ENCODE results near the gene ZNF598. TPM values are rescaled to one million over a fixed set of nuclear protein-coding genes. Genes with fewer than 3 reads are reported as not detected.

Gene ZNF598
- polyA plus RNA-seq, 3 donors: 24.1 to 45.6 (median 42.5) TPM

GRCh38 chr16:1999866-2000514, 9.6 kb downstream of the ZNF598 start:
- 78 to 85% (median 84%) methylated on average over 24 to 28 of the region's 28 CpGs for WGBS, 3 donors
- H3K27ac ChIP-seq (ENCODE audit: low read depth, low read length): no peak overlapping the region

GRCh38 chr16:1998852-1999801, 10.5 kb downstream of the ZNF598 start:
- H3K27ac ChIP-seq (ENCODE audit: low read depth, low read length): no peak overlapping the region
- WGBS, 3 donors: 91 to 95% (median 91%) methylated on average over 24 to 39 of the region's 39 CpGs

DNA sequence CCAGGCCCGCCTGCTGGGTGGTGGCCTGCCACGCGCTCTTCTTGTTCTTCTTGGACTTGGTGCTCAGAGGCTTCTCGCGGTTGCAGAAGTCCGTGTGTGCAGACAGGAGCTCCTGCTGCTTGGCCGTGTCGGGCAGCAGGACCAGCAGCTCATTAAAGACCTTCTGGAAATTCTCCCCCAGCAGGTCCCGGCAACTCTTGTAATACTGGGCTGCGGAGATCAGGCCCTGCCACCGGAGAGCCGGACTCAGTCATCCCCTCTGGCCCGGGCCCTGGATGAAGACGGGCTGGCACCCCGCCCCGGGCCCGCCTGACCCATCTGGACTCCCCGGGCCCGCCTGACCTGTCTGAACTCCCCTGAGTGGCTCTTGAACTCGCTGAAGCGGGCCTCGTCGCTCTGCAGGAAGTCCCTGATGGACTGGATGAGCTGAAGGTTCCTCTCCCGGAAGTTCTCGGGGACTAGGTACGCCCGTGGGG, 11.2 kb downstream of the ZNF598 start:
- no peak overlapping the region for H3K27ac ChIP-seq (ENCODE audit: low read depth, low read length)
- WGBS, 3 donors: 91 to 95% (median 93%) methylated on average over 26 to 27 of the region's 27 CpGs

DNA sequence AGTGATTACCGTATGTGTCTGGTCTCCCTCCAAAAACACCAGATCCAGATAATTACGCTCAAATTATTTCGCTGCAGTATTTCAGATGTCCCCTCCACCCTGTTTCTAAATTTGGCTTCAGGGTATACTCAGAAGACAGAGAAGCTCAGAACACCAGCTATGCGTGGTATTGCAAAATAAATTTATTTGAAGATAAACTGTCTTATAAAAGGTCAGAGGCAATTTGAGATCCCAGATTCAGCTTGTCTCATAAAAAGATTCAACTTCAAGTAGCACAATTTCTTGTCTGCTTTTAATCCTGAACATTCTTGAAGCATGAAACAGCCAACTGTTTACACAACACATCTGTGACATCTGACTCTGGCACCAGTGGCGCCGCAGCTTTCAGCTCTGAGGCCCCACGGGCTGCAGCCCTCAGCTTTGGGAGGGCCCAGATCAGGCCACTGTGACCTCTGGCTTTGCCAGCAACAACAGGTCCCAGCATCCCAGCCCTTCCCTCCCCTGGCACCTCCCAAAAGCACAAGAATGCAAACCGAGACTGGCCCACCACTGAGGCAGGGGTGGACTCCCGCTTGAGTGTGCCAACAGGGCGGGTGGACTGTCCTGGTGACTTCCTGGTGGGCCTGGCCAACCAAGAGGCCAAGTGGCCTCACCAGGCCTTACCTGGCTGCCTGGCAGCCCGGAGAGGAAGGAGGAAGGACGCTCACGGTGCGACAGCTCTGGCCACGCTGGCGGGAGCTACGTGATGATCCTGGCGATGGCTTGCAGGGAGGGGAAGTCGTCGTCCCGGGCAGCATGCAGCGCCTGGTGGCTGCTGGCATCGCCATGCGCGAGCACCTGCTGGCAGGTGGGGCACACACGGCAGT, 11.9 kb downstream of the ZNF598 start:
- no peak overlapping the region for H3K27ac ChIP-seq (ENCODE audit: low read depth, low read length)
- 77 to 88% (median 84%) methylated on average over 26 of the region's 26 CpGs for WGBS, 3 donors

- H3K27ac ChIP-seq (ENCODE audit: low read depth, low read length): no peak overlapping the region
- 47 to 60% (median 53%) methylated on average over 2 of the region's 2 CpGs for WGBS, 3 donors
Measured at GRCh38 chr16:1993731-1994131, 15.9 kb downstream of the ZNF598 start.

DNA sequence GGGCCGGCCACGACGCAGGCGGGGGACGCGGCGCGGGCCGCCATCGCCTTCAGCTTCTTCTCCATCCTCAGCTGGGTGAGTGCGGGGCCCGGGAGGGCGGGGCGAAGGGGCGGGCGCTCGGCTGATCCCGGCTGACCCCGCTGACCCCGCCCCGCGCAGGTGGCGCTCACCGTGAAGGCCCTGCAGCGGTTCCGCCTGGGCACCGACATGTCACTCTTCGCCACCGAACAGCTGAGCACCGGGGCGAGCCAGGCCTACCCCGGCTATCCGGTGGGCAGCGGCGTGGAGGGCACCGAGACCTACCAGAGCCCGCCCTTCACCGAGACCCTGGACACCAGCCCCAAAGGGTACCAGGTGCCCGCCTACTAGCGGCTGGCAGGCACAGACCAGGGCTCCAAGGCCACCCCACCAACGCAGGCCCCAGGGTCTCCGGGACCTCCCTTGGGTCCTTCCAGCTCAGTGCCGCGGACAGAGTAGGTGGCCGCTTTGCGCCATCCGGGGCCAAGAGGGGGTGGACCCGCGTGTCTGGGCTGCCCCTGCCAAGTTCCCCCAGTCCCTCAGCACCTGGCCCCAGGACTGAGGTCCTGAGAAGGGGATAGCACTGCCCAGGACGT, 16.8 kb downstream of the ZNF598 start:
- 46 to 51% (median 48%) methylated on average over 40 to 50 of the region's 50 CpGs for WGBS, 3 donors
- no peak overlapping the region for H3K27ac ChIP-seq (ENCODE audit: low read depth, low read length)

- H3K27ac ChIP-seq (ENCODE audit: low read depth, low read length): no peak overlapping the region
- WGBS, 3 donors: 3 to 6% (median 4%) methylated on average over 69 to 96 of the region's 96 CpGs
Measured at GRCh38 chr16:1991948-1992703, 17.5 kb downstream of the ZNF598 start.

GRCh38 chr16:1991588-1991947, 18.1 kb downstream of the ZNF598 start:
- no peak overlapping the region for H3K27ac ChIP-seq (ENCODE audit: low read depth, low read length)
- WGBS, 3 donors: 10 to 15% (median 12%) methylated on average over 22 of the region's 22 CpGs

DNA sequence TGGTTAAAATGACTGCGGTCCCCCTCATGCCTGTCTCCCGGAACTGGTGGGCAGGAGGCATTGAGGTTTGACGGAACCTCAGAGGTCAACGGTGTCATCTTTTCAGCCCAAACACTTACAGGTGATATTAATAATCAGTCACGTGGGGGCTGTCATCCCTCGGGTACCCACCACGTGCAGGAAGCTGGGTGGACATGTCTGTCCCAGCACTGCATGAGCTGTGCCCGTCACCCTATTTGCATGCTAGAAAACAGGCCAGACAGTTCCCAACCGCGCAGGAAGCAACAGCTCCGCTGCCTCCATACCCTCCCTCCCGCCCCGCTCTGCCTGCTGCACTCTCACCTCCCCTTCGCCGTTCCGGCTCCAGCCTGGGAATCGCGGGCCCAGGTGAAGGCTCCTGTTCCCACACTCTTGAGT, 18.5 kb downstream of the ZNF598 start:
- no peak overlapping the region for H3K27ac ChIP-seq (ENCODE audit: low read depth, low read length)
- 4 to 16% (median 5%) methylated on average over 15 to 18 of the region's 18 CpGs for WGBS, 3 donors

DNA sequence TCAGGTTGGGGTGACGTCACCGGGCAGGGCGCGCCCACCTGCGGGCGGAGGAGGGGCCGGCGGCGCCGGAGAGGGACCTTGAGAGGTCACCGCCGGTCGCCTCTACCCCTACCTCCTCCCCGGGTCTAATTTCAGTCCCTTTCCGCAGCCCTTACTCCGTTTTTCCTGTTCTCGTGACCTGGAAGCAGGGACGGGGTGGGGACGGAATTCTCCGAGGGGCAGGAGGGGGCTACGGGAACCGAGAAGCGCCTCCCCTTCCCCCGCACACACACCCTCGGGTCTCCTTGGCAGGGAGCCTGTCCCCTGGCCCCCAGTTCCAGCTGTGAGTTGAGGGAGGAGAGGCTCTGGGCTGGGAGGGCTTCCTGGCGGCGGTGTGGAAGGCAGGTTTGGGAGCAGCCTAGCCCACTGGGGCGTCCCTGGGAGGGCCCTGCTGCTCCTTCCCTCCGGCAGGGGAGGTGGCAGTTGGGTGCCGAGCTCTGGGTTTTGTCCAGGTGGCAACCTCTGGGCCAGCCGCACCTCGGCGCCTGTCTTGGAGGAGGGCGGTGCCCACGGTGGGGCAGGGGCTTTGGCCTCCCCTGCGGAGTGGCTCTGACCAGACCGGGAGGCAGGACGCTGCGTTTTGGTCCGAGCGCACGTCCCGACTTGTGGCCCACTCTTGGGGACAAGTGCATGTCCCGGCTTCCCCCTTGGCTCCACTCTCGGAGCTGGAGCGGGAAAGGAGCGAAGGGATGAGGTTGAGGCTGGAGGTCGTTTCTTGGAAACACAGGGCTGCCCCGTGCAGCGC, 19.1 kb downstream of the ZNF598 start:
- WGBS, 3 donors: 1 to 7% (median 2%) methylated on average over 44 to 50 of the region's 50 CpGs
- no peak overlapping the region for H3K27ac ChIP-seq (ENCODE audit: low read depth, low read length)

GRCh38 chr16:1990101-1990350, 19.6 kb downstream of the ZNF598 start:
- 2 to 3% methylated on average over 17 to 23 of the region's 25 CpGs; no CpG with 5 or more reads in 1 of the 3 donors for WGBS, 3 donors
- no peak overlapping the region for H3K27ac ChIP-seq (ENCODE audit: low read depth, low read length)

GRCh38 chr16:1989209-1990100, 20.2 kb downstream of the ZNF598 start, which contains the start of gene SYNGR3:
Gene SYNGR3, plus strand, starts transcription at chr16:1989970. Its CDS starts 133 bp downstream, at chr16:1990103.
- 7 to 13% (median 8%) methylated on average over 39 to 67 of the region's 67 CpGs for WGBS, 3 donors
- H3K27ac ChIP-seq (ENCODE audit: low read depth, low read length): no peak within 1 kb of the TSS

DNA sequence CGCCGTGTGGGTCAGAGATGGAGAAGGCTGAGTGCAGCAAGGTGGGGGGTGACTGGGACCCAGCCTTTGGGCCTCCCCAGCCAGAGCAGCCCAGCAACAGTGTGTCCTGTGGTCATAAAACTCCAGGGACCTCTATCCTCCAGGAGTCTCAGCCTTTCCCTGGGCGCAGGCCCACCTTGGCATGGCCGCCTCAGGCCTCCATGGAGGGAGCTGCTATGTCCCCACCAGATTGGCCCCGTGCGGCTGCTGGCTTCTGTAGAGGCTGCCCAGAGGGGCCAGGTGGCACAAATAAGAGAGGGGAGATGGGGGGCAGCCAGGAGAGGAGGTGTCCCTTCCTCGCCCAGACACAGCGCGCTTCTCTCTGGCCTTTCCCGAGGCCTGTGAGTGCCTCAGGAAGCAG, 22.4 kb downstream of the ZNF598 start:
- H3K27ac ChIP-seq (ENCODE audit: low read depth, low read length): no peak overlapping the region
- WGBS, 3 donors: 88 to 91% (median 90%) methylated on average over 10 of the region's 10 CpGs

DNA sequence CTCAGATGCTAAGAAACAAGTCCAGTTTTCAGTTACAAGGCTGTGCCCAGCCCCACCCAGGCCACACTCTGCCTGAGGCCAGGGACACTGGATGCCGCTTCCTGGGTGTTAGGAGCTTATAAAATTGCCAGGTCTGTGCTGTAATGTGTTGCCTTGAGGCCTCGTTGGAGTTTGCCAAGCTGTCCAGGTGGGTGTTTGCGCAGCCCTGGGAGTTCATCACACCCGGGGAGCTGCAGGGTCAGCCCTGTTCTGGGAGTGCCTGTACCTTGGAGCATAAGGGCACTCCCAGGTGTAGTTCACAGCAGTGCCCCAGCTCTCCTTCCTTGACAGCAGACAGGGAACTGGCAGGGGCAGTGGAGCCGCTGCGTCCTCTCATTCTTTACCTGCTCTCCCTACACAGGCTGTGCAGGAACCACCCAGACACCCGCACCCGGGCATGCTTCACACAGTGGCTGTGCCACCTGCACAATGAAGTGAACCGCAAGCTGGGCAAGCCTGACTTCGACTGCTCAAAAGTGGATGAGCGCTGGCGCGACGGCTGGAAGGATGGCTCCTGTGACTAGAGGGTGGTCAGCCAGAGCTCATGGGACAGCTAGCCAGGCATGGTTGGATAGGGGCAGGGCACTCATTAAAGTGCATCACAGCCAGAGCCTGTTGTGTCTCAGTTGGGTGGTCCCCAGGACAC, 24.0 kb downstream of the ZNF598 start:
- no peak overlapping the region for H3K27ac ChIP-seq (ENCODE audit: low read depth, low read length)
- WGBS, 3 donors: 89 to 95% (median 94%) methylated on average over 14 of the region's 14 CpGs

- WGBS, 3 donors: 11 to 17% (median 13%) methylated on average over 40 to 58 of the region's 58 CpGs
- H3K27ac ChIP-seq (ENCODE audit: low read depth, low read length): no peak overlapping the region
Measured at GRCh38 chr16:1984347-1985225, 25.0 kb downstream of the ZNF598 start.
